Measurements from ENCODE around the gene PIK3CG. TPM values are rescaled to one million over a fixed set of nuclear protein-coding genes. Genes with fewer than 3 reads are reported as not detected.
"Not testable (repeated sequence)": the region's sequence is repeated elsewhere in the genome, so short reads cannot be mapped to it uniquely, and the experiment has no call there.

The PIK3CG gene
- total RNA-seq, 4 donors from 2014 or later: 6.2 to 34.7 (median 9.7) TPM

DNA sequence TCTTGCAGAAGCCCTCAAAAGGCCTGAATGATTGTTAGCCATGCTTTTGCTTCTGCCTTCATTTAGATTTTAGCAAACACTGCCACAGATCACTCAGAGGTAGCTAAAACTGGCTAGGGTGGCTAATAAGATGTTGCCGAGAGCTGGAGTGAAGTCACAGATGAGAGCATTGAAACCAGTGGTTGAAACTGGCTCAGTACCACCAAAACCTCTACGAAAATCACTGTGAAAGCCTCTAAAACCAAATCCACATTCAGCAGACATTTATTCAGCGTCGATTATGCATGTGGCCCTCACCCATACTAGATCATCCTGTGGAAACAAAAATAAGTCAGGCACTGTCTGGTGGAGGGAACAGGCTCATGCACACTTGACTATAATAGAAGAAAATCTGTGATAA, 50.8 kb downstream of the PIK3CG start:
- no peaks in the 10 kb centered on the region for H3K9me3 ChIP-seq
- H3K4me3 ChIP-seq: no peak overlapping the region
- no peak for DNase-seq
- H3K4me1 ChIP-seq: no peaks in the 10 kb centered on the region
- no peaks in the 10 kb centered on the region for H3K27me3 ChIP-seq
- no peaks in the 10 kb centered on the region for H3K36me3 ChIP-seq
- TF ChIP-seq POLR2A (IDR thresholded peaks at IDR 0.05) (no peak), CTCF (IDR thresholded peaks at IDR 0.05) (no peak)
- H3K27ac ChIP-seq: no peak overlapping the region

GRCh38 chr7:106916679-106917078, 51.6 kb downstream of the PIK3CG start:
- DNase-seq: no peak
- Histone ChIP-seq H3K4me3 (no peak overlapping the region), H3K36me3 (no peaks in the 10 kb centered on the region), H3K9me3 (no peaks in the 10 kb centered on the region), H3K27ac (no peak overlapping the region), H3K27me3 (no peaks in the 10 kb centered on the region), H3K4me1 (no peaks in the 10 kb centered on the region)
- no peak for TF ChIP-seq POLR2A (IDR thresholded peaks at IDR 0.05)
- no peak for TF ChIP-seq CTCF (IDR thresholded peaks at IDR 0.05)

DNA sequence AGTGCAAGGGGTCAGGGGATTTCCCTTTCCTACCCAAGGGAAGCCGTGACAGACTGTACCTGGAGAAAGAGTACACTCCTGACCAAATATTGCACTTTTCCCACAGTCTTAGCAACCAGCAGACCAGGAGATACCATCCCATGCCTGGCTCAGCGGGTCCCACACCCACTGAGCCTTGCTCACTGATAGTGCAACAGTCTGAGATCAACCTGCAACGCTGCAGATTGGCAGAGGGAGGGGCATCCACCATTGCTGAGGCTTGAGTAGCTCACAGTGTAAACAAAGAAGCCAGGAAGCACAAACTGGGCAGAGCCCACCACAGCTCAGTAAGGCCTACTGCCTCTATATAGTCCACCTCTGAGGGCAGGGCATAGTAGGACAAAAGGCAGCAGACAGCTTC, 53.9 kb downstream of the PIK3CG start:
- Histone ChIP-seq H3K9me3 (no peaks in the 10 kb centered on the region), H3K36me3 (no peaks in the 10 kb centered on the region), H3K27ac (no peak overlapping the region), H3K27me3 (no peaks in the 10 kb centered on the region), H3K4me1 (no peaks in the 10 kb centered on the region), H3K4me3 (no peak overlapping the region)
- no peak for DNase-seq
- TF ChIP-seq CTCF (IDR thresholded peaks at IDR 0.05) (no peak), POLR2A (IDR thresholded peaks at IDR 0.05) (no peak)

- not testable (repeated sequence) for H3K4me1 ChIP-seq, H3K4me3 ChIP-seq, H3K27me3 ChIP-seq, DNase-seq, H3K27ac ChIP-seq, H3K9me3 ChIP-seq, H3K36me3 ChIP-seq
Observed at GRCh38 chr7:106924468-106924867, 59.4 kb downstream of the PIK3CG start.

DNA sequence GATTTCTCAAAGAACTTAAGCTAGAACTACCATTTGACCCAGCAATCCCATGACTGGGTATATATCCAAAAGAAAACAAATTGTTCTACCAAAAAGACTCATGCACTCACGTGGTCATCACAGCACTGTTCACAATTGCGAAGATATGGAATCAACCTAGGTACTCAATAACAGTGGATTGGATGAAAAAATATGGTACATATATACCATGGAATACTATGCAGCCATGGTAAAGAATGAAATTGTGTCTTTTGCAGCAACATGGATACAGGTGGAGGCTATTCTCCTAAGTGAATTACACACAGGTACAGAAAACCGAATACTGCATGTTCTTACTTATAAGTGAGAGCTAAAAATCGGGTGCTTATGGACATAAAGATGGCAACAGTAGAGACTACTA, 61.8 kb downstream of the PIK3CG start:
- DNase-seq: no peak
- Histone ChIP-seq H3K4me1 (no peaks in the 10 kb centered on the region), H3K4me3 (no peak overlapping the region), H3K36me3 (no peaks in the 10 kb centered on the region), H3K9me3 (no peaks in the 10 kb centered on the region), H3K27me3 (no peaks in the 10 kb centered on the region), H3K27ac (no peak overlapping the region)
- TF ChIP-seq POLR2A (IDR thresholded peaks at IDR 0.05): no peak

- Histone ChIP-seq H3K27me3 (no peaks in the 10 kb centered on the region), H3K4me3 (no peak overlapping the region), H3K4me1 (no peaks in the 10 kb centered on the region), H3K9me3 (no peaks in the 10 kb centered on the region), H3K36me3 (no peaks in the 10 kb centered on the region), H3K27ac (no peak overlapping the region)
- TF ChIP-seq CTCF (IDR thresholded peaks at IDR 0.05): no peak
- TF ChIP-seq POLR2A (IDR thresholded peaks at IDR 0.05): no peak
- DNase-seq: no peak
Observed at GRCh38 chr7:106927536-106927935, 62.5 kb downstream of the PIK3CG start.

DNA sequence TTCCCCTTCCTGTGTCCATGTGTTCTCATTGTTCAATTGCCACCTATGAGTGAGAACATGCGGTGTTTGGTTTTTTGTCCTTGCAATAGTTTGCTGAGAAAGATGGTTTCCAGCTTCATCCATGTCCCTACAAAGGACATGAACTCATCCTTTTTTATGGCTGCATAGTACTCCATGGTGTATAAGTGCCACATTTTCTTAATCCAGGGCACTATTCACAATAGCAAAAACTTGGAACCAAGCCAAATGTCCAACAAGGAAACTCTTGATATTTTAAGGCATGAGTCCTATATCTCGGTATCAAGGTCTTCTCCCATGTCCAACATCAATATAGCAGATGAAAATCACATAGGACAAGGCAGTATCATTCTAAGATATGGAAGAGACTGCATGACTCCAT, 64.5 kb downstream of the PIK3CG start:
- H3K36me3 ChIP-seq, H3K4me1 ChIP-seq, H3K9me3 ChIP-seq, H3K27me3 ChIP-seq, H3K27ac ChIP-seq, DNase-seq, H3K4me3 ChIP-seq: not testable (repeated sequence)
